GM12878 (cell line): ENCODE measurements around the gene CCSER1.

ENCODE experiments used
- EP300 ChIP-seq, 2 experiments: fragments of 150-350 bp in 1 of 2; IDR thresholded peaks; 2 replicates each; pipeline ENCODE4 v1.6.1; 2011 to 2012; ENCODE audit warnings: low read depth in 2 of 2, low read length in 2 of 2, borderline replicate concordance in 1 of 2, improper control_type of control experiment in 1 of 2, inconsistent platforms in 1 of 2; ENCODE audit not compliant: control insufficient read depth in 1 of 2
- GATAD2B ChIP-seq: fragments of 450-650 bp; conservative IDR thresholded peaks from 2 replicates; pipeline ENCODE4 v1.6.1; 2017; ENCODE audit warnings: low read depth, mild to moderate bottlenecking, moderate library complexity
- PML ChIP-seq: IDR thresholded peaks from 2 replicates; pipeline ENCODE4 v1.6.1; 2012; ENCODE audit warnings: low read length, inconsistent platforms
- POLR2AphosphoS5 ChIP-seq: IDR thresholded peaks from 2 replicates; pipeline ENCODE4 v1.6.1; 2011; ENCODE audit warnings: mild to moderate bottlenecking, low read length, inconsistent platforms
- RAD21 ChIP-seq: IDR thresholded peaks from 2 replicates; pipeline ENCODE4 v1.6.1; 2011; ENCODE audit warnings: mild to moderate bottlenecking, low read depth, low read length, moderate library complexity; ENCODE audit not compliant: insufficient read depth
- RFX5 ChIP-seq: IDR thresholded peaks from 2 replicates; pipeline ENCODE4 v1.6.1; 2011; ENCODE audit warnings: low read depth, low read length, improper control_type of control experiment
- SP1 ChIP-seq: IDR thresholded peaks from one replicate; pipeline ENCODE4 v1.6.1; 2011; ENCODE audit warnings: low read depth, low read length
- TCF12 ChIP-seq: IDR thresholded peaks from 2 replicates; pipeline ENCODE4 v1.6.1; 2011; ENCODE audit warnings: low read depth, mild to moderate bottlenecking, low read length
- TF ChIP-seq, protein P1 (sequence below): IDR thresholded peaks from 2 replicates; pipeline ENCODE4 v1.6.1; 2012; ENCODE audit warnings: mild to moderate bottlenecking, low read depth, low read length
- TF ChIP-seq, protein P2 (sequence below), 3 experiments: IDR thresholded peaks in 2 of 3; conservative IDR thresholded peaks in 1 of 3; 2 replicates each; pipeline ENCODE4 v1.5.1; 2011; ENCODE audit warnings: low read depth in 3 of 3, low read length in 3 of 3, mild to moderate bottlenecking in 3 of 3, control low read depth in 2 of 3, moderate library complexity in 2 of 3, inconsistent platforms in 1 of 3, mixed read lengths in 1 of 3; ENCODE audit not compliant: control insufficient read depth in 2 of 3, insufficient read depth in 1 of 3; ENCODE audit errors: extremely low read depth in 1 of 3
- TF ChIP-seq, protein P3 (sequence below): fragments of 450-650 bp; IDR thresholded peaks from 2 replicates; pipeline ENCODE4 v1.6.1; 2017; ENCODE audit warnings: antibody characterized with exemption, mild to moderate bottlenecking, moderate library complexity
- TF ChIP-seq, protein P4 (sequence below): fragments of 450-650 bp; formaldehyde crosslinking; IDR thresholded peaks from 2 replicates; pipeline ENCODE4 v1.4.0; 2020; ENCODE audit warnings: mild to moderate bottlenecking, moderate library complexity

DNA sequence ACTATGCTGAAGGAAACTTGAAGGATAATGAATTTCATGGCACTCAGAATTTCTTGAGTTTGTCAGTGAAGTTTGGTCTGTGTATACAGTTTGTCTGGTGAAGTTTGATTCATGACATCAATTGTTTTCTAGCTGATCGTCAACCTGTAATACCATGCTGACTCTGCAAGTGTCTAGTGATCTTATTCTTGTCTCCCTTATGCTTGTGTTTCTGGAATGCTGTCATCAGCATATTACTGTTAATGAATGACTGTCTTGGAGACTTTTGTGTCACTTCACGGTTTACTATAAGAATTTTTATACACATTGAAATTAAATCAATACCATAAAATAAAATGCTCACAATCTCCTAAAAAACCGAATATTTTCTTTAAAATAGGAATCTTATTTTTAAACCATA is 779.0 kb downstream of the CCSER1 start:
- TF ChIP-seq SP1 (no peak), RFX5 (no peak), TCF12 (no peak), POLR2AphosphoS5 (no peak), EP300 (IDR thresholded peaks at IDR 0.05; ENCODE audit: borderline replicate concordance in 1 of 2, control insufficient read depth in 1 of 2, low read depth in 2 of 2, low read length in 2 of 2) (no peak), RAD21 (no peak), PML (no peak), GATAD2B (no peak)
- TF ChIP-seq, protein P1, sequence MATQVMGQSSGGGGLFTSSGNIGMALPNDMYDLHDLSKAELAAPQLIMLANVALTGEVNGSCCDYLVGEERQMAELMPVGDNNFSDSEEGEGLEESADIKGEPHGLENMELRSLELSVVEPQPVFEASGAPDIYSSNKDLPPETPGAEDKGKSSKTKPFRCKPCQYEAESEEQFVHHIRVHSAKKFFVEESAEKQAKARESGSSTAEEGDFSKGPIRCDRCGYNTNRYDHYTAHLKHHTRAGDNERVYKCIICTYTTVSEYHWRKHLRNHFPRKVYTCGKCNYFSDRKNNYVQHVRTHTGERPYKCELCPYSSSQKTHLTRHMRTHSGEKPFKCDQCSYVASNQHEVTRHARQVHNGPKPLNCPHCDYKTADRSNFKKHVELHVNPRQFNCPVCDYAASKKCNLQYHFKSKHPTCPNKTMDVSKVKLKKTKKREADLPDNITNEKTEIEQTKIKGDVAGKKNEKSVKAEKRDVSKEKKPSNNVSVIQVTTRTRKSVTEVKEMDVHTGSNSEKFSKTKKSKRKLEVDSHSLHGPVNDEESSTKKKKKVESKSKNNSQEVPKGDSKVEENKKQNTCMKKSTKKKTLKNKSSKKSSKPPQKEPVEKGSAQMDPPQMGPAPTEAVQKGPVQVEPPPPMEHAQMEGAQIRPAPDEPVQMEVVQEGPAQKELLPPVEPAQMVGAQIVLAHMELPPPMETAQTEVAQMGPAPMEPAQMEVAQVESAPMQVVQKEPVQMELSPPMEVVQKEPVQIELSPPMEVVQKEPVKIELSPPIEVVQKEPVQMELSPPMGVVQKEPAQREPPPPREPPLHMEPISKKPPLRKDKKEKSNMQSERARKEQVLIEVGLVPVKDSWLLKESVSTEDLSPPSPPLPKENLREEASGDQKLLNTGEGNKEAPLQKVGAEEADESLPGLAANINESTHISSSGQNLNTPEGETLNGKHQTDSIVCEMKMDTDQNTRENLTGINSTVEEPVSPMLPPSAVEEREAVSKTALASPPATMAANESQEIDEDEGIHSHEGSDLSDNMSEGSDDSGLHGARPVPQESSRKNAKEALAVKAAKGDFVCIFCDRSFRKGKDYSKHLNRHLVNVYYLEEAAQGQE = no peak
- TF ChIP-seq, protein P2, sequence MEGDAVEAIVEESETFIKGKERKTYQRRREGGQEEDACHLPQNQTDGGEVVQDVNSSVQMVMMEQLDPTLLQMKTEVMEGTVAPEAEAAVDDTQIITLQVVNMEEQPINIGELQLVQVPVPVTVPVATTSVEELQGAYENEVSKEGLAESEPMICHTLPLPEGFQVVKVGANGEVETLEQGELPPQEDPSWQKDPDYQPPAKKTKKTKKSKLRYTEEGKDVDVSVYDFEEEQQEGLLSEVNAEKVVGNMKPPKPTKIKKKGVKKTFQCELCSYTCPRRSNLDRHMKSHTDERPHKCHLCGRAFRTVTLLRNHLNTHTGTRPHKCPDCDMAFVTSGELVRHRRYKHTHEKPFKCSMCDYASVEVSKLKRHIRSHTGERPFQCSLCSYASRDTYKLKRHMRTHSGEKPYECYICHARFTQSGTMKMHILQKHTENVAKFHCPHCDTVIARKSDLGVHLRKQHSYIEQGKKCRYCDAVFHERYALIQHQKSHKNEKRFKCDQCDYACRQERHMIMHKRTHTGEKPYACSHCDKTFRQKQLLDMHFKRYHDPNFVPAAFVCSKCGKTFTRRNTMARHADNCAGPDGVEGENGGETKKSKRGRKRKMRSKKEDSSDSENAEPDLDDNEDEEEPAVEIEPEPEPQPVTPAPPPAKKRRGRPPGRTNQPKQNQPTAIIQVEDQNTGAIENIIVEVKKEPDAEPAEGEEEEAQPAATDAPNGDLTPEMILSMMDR (IDR thresholded peaks at IDR 0.05 in 2 of 3, conservative IDR thresholded peaks at IDR 0.05 in 1 of 3; ENCODE audit: control insufficient read depth in 2 of 3, extremely low read depth in 1 of 3, insufficient read depth in 1 of 3, low read depth in 3 of 3, low read length in 3 of 3) = no peak
- TF ChIP-seq, protein P3, sequence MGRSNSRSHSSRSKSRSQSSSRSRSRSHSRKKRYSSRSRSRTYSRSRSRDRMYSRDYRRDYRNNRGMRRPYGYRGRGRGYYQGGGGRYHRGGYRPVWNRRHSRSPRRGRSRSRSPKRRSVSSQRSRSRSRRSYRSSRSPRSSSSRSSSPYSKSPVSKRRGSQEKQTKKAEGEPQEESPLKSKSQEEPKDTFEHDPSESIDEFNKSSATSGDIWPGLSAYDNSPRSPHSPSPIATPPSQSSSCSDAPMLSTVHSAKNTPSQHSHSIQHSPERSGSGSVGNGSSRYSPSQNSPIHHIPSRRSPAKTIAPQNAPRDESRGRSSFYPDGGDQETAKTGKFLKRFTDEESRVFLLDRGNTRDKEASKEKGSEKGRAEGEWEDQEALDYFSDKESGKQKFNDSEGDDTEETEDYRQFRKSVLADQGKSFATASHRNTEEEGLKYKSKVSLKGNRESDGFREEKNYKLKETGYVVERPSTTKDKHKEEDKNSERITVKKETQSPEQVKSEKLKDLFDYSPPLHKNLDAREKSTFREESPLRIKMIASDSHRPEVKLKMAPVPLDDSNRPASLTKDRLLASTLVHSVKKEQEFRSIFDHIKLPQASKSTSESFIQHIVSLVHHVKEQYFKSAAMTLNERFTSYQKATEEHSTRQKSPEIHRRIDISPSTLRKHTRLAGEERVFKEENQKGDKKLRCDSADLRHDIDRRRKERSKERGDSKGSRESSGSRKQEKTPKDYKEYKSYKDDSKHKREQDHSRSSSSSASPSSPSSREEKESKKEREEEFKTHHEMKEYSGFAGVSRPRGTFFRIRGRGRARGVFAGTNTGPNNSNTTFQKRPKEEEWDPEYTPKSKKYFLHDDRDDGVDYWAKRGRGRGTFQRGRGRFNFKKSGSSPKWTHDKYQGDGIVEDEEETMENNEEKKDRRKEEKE = no peak
- TF ChIP-seq, protein P4, sequence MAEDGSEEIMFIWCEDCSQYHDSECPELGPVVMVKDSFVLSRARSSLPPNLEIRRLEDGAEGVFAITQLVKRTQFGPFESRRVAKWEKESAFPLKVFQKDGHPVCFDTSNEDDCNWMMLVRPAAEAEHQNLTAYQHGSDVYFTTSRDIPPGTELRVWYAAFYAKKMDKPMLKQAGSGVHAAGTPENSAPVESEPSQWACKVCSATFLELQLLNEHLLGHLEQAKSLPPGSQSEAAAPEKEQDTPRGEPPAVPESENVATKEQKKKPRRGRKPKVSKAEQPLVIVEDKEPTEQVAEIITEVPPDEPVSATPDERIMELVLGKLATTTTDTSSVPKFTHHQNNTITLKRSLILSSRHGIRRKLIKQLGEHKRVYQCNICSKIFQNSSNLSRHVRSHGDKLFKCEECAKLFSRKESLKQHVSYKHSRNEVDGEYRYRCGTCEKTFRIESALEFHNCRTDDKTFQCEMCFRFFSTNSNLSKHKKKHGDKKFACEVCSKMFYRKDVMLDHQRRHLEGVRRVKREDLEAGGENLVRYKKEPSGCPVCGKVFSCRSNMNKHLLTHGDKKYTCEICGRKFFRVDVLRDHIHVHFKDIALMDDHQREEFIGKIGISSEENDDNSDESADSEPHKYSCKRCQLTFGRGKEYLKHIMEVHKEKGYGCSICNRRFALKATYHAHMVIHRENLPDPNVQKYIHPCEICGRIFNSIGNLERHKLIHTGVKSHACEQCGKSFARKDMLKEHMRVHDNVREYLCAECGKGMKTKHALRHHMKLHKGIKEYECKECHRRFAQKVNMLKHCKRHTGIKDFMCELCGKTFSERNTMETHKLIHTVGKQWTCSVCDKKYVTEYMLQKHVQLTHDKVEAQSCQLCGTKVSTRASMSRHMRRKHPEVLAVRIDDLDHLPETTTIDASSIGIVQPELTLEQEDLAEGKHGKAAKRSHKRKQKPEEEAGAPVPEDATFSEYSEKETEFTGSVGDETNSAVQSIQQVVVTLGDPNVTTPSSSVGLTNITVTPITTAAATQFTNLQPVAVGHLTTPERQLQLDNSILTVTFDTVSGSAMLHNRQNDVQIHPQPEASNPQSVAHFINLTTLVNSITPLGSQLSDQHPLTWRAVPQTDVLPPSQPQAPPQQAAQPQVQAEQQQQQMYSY = no peak
